NCI-H526 treated with DMSO at 0.1 percent for 48 hours (cell line): Measurements from ENCODE around the gene COBL.
A peak's percentile ranks its signal among the peaks of the same experiment; 100 is the strongest.

Experiments used
- DNase-seq: peaks from one replicate; lab custom pipeline; 2025; lab: John Stamatoyannopoulos, UW

Gene COBL

DNA sequence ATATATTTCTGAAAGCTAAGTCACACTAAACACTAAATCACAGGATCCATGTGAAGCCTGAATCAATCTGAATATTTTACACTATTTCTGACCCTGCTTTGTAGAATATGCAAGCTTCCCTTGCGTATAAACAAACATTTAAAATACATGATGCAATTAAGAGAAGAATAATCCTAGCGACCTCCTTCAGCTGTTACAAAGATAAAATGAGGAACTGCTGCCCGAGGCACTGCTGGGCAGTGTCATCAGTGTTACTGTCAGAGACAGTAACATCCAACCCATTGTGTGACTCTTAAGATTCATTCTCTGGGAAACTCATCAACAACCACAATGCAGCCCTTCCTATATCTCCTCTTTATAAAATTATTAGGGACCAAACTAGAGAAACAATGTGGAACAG is 61.6 kb downstream of the COBL start:
- DNase-seq = no peak

DNA sequence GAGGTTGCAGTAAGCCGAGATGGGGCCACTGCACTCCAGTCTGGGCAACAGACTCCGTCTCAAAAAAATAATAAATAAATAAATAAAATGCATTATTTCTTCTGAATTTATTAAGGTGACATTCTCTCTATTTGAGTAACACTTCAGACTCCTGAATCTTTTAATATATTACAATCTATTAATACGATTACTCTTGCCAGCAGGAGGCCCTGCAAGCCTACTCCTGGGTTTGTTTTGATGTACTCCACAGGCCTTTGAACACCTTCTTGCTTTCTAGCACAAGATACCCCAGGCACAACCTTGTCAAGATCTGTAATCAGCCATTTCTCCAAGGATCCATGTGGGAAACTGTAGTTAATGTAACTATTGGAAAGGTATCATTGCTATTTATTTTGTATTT is 63.5 kb downstream of the COBL start:
- peak; percentile 25 for DNase-seq

DNA sequence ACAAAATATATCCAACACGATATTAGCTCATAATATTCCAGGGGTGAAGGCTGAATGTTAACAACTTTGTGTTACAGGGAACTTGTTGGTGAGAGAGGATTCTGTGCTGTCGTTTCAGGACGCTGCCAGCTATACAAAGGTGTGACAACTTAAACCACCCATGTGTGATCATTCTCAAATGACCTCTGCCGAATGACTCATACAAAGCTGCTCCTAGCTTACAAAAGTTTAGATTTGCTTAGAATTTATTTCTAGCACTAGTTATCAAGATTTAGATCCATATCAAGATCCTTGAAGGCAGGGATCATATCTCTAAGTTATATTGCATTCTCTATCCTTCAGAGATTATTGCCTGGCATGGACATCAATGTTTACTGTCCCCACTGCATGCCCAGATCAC is 65.3 kb downstream of the COBL start:
- DNase-seq = no peak

DNA sequence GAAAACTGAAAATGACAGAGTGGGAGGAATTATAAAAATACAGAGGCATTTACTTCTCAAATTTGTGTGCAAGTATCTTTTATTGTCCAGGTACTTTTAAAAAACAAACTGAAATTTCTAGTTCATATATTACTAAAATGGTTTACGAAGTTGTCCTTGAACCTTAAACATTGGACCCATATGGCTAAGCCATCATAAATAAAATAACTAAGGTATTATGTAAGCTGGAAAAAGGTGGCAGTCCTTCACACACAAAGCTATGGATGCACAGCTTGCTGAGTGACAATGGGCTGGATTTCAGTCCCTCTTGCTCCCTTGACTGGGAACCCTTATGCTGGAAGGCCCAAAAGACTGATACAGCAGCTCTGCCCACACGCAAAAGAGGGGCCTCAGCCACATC is 66.1 kb downstream of the COBL start:
- no peak for DNase-seq

DNA sequence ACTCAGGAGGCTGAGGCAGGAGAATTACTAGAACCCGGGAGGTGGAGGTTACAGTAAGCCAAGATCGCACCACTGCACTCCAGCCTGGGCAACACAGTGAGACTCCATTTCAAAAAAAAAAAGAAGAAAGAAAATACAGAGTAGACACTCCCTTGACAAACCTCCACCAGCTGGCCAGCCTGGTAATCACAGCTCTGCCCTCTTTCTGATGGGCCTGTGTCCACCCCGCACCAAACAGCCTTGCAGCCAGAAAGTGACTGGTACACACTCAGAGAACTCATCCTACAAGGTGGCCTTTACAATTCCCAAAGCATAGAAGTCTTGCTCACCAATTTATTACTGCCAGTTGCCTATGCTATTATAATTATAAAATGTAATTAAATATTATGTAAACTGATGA is 66.6 kb downstream of the COBL start:
- DNase-seq = no peak

DNA sequence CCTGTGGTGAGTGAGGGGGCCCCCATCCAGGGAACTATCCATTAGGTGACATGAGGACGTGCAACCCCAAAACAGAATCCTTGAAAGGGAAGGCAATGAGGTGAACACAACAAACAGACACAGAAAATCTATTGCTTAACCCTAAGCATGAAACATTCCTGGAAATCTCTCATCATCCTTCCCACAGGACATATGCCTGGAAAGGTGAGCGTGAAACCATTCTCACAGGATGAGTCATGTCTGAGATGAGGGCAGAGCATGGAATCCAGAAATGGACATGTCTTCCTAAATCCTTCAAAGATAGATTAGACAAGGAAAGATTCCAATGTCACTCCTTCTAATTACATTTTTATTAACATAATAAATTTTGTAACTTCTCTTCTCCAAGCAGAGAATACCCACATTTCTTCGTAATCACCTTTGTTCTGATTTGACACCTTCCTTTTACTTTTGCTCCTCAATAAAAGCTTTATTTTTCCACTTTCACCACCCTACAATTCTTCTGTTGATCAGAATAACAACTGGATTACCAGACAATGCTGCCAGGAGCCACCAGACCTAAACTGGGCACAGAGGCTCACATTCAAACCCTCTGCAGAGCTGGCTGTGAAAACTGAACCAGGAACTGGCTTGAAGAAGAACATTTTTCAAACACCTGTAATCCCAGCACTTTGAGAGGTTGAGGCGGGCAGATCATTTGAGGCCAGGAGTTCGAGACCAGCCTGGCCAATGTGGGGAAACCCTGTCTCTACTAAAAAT is 67.2 kb downstream of the COBL start:
- DNase-seq = no peak

DNA sequence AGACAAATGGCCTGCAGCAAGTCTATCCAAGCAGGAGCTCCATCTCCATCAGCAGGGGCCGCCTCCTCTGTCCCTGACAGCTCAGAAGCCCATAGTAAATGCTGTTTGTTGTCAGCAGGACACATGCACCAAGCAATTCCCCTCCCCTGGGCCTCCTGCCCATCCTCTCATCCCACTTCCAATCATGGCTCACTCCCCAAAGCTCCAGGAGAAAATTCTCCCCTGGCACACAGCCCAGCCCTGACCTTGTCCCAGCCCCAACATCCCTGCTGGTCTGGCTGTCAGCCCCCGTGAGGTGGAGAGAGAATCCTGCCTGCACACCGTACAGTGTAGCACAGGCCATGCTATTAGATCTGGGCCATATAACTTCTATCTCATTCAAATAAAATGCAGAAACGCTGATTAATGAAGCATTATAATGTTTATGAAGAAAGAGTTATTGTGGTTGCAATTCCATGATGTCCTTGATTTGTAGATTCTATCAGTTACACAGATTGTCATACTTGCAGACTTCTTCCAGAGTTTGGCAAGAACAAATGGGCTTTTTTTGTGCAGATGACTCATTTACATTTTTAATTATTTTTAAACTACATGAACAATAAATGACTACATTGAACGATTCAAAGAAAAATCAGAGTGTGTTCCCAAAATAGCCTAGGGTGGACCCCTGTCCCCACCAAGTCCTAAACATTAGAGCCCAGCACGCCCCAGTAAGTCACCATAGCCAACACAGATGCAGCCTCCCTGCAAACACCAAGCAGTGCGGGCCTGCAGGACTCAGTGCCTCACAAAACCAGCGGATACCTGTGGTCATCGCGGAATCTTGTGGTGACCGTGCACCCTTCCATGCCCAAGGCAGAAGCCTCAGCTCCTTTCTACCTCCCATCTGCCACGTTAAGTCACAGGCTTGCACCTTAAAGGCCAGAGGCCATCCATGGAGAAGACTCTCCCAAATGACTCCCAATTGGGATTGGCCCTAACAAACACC is 70.1 kb downstream of the COBL start:
- no peak for DNase-seq

DNA sequence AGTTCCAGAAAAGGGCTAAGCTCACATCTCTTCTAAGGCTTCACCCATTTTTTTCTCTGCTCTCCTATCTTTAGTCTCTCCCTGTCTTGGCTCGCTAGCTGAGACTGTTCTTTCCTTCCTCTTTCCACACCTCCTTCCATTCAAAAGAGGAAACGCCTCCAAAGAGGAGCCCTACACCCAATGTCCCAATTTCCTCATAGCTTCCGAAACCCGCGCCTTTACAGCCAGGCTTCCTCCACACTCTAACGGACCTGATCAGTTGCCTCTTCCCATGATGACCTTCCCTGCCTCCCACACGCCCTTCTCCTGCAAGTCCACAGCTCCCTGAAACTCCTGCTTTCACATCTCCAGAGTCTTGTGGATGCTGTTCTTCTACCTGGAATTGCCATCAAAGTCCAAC is 71.7 kb downstream of the COBL start:
- DNase-seq = no peak

DNA sequence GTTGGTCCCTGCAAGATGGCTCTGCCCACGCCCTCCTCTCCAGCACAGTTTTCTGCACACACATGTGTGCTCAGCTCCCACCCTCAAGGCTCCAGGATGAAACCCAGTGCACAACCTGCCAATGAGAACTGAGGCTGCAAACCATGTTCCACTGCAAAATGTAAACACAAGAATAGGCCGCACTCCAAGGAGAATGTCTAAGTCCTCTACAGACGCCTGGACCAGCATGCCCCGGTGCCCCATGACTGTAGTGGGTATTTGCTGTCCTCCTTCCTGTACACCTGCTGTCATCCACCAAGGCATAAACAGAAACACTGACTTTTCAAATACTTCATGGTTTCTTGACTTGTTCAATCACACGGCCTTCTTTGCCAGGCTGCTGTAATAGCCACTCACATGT is 72.6 kb downstream of the COBL start:
- no peak for DNase-seq

DNA sequence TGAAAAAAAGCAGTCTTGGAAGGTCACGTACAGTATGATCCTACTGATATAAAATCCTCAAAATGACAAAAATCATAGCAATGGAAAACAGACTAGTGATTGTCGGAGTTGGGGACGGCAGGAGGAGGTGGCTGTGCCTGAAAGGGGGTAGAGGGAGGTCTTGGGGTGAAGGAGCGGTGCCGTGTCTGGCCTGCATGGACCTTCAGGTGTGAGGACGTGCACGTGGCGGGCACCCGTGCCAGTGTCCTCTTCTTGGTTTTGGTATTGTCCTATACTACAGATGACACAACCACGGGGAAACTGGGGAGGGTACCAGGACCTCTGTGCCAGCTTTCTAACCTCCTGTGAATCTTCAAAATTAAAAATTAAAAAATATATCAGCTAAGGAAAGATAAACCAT is 73.0 kb downstream of the COBL start:
- no peak for DNase-seq

DNA sequence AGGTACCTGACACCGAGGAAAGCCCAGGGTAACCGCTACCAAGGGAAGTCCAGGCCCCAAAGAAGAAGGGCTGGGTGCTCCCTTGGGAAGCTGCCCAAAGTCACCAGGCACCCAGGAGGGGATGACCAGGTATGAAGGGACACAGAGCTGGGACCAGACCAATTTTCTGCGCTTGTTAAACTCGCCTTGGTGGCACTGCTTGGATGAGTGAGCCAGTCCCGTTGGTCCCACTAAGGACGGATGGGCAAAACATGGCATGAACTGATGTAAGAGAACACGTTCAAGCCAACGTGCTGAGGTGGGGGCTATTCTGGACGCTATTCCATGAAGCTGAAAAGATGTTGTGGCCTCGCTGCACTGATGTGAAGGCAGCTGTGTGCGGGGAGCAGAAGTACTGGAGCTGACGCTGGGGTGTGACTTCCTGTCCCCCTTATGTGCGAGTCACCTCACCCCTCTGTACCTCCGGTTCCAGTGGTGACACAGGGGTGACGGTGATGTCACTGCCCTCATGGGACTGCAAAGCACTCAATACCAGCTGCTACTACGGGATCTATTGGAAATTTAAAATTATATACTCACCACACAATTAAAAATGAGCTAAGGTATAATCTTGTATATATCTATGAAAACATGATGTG is 73.6 kb downstream of the COBL start:
- DNase-seq = no peak

DNA sequence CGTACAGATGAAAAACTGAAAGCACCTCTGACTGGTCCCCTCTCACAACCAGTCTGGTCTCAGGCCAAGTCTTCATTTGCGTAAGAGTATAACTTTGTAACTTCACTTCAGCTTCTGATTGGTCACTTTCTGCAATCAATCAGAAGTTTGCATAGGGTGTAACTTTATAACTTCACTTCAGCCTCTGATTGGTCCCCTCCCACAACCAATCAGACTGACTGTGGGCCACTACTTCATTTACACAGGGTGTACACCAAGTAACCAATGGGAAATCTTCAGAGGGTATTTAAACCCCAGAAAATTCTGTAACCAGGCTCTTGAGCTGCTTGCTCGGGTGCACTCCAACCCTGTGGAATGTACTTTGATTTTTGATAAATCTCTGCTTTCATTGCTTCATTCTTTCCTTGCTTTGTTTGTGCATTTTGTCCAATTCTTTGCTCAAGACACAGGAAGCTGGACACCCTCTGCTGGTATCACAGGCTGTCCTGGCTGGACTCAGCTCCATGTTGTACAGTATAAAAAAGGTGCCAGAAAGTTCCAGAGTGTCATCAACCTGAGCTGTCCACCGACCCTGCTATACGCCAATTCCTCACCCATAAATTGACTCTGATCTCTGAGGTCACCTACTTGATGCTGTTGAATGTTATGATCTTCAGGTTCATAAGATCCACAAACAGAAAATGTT is 74.5 kb downstream of the COBL start:
- no peak for DNase-seq

DNA sequence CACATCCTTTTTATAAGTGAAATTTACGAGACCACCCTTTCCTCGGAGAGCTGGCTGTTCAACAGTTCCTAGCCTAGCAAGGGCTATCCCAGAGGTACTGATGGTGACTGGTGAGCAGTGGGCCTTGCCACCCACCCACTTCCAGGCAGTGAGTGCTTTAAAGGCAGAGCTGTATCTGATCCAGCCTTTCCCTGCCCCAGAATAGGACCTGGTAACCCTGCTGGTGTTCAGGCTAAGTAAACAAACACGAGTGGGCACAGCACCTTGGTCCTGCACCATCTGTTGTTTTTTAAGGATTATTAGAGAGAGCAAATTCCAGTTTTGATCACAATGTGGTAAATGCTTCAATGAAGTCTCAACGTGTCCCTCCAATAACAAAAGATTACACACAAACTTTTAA is 75.7 kb downstream of the COBL start:
- DNase-seq = no peak

DNA sequence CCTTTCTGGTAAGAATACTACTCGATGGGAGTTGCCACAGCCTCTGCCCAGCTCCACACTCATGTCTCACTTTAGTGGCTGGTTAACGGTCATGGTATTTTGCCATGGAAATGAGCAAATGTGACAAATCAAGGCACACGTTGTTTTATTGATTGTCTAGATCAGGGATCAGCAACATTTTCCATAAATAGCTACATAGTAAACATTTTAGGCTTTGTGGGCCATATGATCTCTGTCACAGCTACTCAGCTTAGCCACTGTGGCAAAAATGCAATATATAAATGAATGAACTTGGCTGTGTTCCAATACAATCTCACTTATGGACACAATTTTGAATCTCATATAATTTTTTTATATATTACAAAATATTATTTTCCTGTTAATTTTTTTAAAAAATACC is 76.9 kb downstream of the COBL start:
- no peak for DNase-seq

DNA sequence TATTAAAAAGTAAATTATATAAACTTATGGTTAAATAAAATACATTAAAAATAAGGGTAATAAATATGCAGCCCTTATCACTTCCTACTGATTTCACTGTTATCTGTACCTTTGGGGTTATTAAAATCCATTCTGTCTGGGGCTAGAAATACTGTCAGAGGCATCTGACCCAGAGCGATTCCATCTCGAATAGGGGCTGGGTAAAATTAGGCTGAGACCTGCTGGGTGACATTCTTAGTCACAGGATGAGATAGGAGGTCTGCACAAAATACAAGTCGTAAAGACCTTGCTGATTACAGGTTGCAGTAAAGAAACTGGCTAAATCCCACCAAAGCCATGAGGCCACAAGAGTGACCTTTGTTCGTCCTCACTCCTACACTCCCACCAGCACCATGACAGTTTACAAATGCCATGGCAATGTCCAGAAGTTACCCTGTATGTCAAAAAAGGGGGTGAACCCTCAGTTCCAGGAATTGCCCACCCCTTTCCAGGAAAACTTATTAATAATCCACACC is 77.6 kb downstream of the COBL start:
- no peak for DNase-seq

DNA sequence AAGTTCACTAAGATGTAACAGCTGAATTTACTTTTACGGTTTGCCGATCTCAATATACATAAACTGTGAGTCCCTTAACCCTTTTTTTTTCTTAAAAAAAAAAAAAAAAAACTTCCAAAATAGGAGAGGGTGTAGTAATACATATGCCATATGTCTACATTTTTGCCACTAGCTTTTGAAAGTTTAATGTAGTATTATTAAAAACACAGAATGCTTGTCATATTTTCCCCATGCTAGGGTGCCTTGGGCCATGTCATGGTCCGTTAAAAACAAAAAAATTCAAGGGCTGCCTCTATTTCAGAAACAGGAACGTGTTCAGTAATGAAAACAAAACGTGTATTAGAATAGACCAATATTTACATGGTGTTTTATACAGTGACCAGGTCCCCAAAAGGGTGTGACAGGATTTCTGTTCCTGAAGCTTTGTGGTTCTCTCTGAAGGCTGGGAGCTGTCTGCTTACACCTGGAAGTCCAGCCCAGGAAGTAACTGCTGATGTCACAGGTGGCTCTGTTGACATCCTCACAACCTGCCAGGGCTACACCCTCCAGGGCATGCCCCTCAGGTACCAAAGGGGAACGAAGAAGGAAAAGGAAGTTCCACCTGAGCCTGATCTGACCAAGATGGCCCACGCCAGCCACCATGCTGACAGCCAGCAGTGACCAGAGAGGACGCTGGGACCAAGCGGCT is 79.0 kb downstream of the COBL start:
- no peak for DNase-seq

DNA sequence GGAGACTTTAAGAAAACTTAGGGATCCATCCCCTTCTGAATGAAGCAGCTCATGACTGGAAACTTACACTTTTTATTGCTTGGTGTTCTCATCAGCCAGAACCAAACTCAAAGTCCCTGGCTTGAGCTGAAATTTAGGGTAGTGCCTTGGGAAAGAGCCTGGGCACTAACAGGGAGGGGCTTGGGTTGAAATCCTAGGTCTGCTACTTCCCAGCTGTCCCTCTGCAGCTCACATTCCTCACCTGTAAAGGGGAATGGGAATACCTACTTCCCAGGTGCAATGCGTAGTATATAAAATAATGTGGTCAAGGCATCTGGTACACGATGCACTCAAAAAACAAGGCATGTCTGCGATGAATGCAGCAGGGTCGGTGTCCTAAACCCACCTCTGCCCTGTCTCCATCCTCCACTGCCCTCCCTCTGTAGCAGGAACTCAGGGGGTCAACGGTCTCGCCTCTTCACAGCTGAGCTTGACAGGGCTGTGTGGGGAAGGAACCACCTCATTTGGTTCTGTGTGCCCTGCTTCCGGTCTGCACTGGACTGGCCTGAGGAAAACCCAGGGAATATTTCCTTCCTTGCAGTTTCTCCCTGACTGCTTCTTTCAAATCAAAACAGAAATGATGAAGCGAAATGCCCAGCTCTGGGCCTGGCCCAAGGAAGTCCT is 80.0 kb downstream of the COBL start:
- DNase-seq = no peak

DNA sequence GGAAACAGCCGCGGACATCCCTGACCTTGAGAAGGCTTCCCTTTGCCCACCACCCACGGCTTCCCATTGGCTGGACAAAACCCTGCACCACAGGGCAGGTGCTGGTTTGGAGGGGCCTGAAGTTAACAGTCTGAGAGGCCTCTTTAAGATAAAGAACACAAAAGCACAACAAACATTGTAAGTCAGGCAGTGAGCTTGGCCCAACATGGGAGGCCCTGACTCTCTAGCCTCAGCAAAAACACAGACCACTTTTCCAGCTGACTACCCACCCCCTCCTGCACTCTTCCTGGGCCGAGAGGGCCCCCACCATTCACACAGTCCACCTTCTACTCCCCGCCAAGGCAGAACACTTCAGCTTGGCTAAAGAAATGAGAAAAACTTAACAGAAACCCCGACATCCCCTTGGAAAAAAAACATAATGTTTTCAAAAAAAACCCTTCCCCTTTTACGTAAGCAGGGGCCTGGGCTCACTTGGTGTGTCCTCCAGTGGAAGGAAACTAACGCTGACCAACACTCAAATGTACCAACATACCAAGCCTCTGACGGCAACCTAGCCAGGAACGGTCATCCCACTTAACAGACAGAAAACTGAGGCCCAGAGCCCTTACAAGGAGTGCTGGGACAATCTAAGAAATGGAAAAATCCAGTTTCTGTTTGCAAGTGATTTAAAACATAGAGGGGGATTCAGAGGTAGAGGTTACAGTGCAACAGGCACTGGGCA is 80.9 kb downstream of the COBL start:
- DNase-seq = no peak

DNA sequence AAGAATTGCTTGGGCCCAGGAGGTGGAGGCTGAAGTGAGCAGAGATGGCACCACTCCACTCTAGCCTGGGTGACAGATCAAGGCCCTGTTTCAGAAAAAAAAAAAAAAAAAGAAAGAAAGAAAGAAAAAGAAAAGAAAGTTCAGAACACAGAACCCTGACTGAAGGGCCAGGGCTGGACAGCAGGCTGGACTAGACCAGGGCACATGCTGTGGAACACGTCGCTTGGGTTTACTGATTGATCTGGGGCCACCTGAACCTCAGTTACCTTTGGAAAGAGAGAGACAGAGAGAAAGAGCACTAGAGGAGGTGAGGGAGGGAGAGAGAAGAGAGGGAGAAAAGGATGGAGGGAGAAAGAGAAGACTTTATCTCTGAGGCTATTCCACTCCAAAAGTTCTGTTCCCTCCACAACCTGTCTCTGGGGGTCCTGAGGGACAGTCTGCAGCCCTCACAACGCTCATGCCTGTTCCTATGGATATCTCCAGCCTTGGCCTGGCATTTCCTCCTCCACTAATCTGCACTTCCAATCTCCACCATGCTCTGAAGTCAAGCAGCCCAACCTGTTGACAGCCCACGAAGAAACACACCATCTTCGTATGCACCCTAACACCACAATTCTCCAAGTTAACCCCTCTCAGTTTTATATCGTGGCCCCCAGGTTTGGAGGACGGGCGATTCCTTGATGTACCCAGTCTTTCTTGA is 81.8 kb downstream of the COBL start:
- no peak for DNase-seq

DNA sequence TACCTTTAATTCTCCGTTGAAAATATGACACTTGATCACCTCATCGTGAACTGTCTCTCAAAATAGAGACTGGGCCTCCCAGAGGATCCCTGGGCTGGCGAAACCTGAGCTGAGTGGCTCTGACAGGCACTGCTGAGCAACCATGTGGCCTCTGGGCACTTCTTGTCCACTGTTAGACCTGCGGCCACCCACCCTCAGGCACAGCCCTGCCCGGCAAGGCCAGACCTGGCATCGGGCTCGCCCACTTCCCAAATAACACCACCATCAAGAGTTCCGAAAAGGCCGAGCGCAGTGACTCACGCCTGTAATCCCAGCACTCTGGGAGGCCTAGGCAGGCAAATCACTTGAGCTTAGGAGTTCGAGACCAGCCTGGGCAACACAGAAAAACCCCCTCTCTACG is 82.5 kb downstream of the COBL start:
- DNase-seq = no peak
